Stimulated activated CD8-positive, alpha-beta memory T cell treated with anti-CD3 and anti-CD28 coated beads, Interleukin-15, amount 100 ng/mL, for 1 hour (primary cell): ENCODE data around the gene HSPA1B.
A peak's percentile ranks its signal among the peaks of the same experiment; 100 is the strongest.
"Not testable (repeated sequence)": the region's sequence is repeated elsewhere in the genome, so short reads cannot be mapped to it uniquely, and the experiment has no call there.

ENCODE experiments used
- DNase-seq: peaks from one replicate; pipeline ENCODE4 v3.0.0-alpha.2; 2020; ENCODE audit warnings: low read depth

The HSPA1B gene

GRCh38 chr6:31860349-31860748, 32.8 kb downstream of the HSPA1B start:
- no peak for DNase-seq

GRCh38 chr6:31861150-31861549, 33.6 kb downstream of the HSPA1B start:
- DNase-seq, result no peak

- DNase-seq, result no peak
Observed at GRCh38 chr6:31861919-31862343, 34.4 kb downstream of the HSPA1B start.

DNA sequence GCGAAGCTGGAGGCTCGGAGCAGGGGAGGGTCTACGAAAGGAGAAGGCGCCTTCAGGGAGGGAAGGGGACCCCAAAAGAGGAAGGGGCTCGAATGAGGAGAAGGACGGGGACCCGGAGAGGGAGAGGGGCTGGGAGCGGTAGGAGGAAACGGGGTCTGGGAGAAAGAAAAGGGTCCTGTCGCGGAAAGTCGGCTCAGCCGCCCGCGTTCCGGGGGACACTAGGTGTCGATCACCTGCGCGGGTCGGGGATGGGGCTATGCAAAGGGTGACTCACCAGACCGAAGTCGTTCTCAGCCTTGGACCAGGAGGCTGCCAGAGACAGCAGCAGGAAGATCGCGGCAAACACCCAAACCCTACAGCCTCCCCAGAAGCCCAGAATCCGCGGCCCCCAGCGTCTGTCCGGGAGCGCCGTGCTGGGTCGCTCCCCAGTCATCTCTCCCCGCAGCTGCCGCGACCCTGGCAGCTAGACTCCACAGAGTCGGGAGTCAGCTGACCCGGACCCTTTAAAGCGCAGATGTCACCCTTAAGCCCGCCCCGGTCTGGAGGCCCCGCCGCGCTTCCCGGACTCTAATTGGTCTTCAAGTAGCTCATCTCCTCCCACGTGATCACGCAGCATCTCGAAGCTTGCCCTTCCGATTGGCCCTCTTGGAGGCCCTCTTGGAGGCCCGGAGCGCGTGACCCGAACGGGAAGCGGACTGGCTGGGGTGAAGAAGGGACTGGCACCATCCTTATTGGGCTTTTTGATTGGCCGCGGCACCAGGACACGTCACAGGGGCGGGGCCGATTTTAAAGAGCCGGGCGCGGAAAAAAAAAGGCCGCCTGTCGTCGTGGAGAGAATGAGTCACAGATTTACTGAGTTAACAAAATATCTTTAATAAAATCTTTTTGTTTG, 35.1 kb downstream of the HSPA1B start, which contains the start of gene NEU1:
NEU1 (minus strand) TSS at position 478 of the 892 bp plus-strand sequence; CDS start at position 433, 45 bp downstream.
- DNase-seq, result peak; percentile 96

GRCh38 chr6:31864123-31864562, 36.6 kb downstream of the HSPA1B start:
- DNase-seq, result not testable (repeated sequence)

GRCh38 chr6:31864818-31865204, 37.3 kb downstream of the HSPA1B start:
- DNase-seq, result no peak

DNA sequence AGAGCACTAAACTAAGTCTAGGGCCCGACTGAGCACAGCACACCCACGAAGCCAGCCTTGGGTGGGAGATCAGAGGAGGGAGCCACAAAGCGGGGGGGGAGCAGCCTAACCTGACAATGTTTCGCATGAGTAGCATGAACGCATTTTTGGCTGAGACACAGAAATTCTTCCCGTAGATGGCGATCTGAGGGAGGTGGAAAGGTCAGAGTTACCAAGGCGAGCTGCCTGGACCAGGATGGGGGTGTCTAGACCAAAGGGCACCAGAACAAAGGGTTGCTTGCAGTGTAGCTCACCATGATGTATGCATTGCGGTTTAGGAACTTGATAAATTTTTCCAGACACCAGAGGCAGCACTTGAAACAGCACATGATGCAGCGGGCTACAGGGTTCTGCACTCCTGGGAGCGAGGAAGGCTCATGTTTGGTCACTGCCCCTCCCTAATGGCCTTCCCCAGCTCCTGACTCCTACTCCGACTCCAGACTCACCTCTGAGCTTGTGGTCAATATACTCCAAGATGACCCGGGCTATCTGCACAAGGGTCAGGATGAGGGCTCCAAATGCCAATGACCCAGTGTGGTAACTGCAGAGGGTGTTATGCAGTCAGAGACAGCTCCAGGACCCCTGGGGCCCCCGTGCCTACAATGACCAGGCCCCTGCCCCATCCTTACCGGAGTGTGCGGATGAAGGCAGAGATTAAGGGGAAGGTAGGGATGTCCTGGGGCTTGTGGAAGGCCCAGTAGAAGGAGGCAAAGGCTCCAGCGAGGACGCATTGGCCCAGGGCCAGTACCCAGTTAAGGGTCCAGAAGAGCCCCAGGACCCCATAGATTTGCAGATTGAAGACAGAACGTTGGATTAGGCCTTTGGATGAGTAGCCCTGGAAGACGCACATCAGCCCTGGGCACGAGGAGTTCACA, 37.9 kb downstream of the HSPA1B start:
- no peak for DNase-seq

GRCh38 chr6:31868658-31868971, 41.1 kb downstream of the HSPA1B start:
- not testable (repeated sequence) for DNase-seq

- DNase-seq, result no peak
Observed at GRCh38 chr6:31869343-31869742, 41.8 kb downstream of the HSPA1B start.

DNA sequence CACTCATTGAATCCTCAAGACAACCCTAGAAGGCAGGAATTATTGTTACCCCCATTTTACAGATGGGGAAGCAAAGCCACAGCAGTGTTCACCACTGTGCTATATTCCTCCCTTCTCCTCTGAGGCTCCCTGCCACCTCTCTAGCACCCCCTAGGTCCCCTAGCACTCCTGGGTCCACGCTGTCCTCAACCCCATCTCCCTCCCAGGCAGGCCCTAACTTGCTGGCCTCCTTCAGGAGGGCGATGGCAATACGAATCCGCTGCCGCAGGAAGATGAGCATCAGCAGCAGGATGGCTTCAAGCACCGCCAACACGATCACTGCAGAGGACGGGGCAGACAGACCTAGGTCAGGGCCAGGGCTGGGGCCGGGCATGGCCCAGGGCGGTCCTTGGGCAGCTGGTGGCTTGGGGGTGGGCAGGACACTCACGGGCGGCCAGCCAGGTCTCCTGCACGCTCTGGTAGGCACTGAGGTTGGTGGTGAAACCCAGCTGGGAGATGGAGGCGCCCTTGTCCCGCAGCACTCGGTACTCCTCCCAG, 42.9 kb downstream of the HSPA1B start:
- DNase-seq, result no peak

DNA sequence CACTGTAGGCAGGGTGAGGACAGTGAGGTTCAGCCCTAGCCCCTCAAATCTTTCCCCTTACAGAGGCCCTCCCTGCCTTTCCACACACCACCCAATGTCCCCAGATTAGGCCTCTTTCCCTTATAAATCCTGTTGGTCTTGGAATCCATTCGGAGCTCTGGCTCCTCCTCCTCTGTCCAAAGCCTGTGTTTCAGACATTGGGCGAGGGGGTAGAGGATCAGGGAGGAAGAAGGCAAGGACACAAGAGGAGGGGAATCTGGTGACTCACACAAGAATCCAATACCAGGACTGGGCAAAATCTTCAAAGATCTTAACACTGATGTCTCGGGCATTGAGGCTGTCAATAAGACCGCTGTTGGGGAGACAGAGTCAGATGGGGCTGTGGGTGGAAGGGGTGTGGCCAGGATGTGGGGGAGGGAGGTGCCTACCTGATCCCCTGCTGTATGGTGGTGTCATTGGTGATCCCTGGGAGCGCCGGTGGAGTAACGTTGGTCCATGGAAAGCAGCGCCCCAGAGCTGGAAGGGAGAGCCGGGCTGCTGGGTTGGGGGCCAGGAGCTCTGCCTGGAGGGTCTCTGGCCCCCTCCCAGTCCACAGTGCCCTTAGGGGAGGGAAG, 43.6 kb downstream of the HSPA1B start:
- DNase-seq, result no peak

DNA sequence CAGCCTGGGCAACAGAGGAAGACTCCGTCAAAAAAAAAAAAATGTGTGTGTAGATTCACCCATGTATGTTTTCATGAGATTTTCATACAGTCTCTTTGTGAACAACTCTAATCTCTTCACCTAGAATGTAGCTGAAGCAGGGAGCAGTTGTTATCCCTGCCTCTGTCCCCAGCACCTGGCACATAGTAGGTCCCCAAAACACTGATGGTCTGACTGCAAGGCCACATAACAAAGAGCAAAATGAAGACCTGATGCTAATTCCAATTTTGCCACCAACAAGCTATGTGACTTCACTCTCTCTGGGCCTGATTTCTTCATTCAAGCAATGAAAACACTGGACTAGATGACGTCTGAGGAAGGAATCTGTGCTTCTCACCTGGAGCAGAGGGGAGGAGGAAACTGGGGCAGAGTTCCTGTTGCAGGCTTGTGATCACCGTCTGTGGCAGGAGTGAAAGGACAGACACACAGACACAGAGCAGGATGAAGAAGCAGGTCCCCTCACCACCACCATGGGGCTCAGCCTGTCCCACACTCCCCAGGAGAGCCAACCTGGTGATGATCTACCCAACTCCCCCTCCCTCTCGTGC, 46.6 kb downstream of the HSPA1B start:
- no peak for DNase-seq

DNA sequence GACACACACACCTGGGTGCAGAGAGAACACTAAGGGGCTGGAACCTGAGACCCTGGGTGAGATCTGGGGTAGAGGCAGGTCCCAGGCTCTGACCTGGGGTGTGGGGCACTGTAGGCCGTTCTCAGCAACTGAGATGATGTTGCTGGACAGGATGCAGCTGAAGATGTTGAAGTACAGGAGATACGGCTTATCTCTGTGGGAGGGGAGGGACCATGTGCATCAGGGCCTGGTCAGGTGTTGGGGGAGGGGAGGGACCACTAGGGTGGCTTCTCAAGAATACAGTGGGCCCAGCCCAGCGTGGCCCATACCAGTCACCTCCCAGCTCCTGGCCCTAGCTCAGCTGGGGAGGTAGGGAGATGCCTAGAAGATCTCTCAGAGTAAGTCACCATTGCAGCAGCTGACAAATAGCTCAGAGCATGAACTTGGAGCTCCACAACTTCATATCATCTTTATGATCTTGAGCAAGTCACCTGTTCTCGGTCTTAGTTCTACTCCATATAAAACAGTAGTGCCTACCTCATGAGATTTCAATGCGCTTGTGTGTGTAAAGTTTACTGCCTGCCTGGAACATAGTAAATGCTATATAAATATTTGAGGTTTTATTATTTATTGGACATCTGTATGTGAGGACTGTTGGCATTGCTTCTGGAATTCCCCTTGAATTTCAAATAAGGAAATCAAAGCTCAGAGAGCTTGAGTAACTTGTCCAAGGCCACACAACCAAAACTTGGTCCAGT, 47.5 kb downstream of the HSPA1B start:
- DNase-seq, result no peak

- no peak for DNase-seq
Observed at GRCh38 chr6:31875877-31876276, 48.3 kb downstream of the HSPA1B start.

DNA sequence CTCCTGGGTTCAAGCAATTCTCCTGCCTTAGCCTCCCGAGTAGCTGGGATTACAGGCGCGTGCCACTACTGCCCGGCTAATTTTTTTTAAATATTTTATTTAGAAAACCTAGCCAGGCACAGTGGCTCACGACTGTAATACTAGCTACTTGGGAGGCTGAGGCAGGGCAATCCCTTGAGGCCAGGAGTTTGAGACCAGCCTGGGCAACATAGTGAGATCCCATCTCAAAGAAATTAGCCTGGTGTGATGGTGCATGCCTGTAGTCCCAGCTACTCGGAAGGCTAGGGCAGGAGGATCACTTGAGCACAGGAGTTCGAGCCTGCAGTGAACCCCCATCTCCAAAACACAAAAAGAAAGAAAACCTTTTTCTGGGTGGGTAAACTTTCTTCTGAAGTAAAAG, 48.8 kb downstream of the HSPA1B start:
- no peak for DNase-seq

- DNase-seq, result no peak
Observed at GRCh38 chr6:31877125-31877650, 49.6 kb downstream of the HSPA1B start.

DNA sequence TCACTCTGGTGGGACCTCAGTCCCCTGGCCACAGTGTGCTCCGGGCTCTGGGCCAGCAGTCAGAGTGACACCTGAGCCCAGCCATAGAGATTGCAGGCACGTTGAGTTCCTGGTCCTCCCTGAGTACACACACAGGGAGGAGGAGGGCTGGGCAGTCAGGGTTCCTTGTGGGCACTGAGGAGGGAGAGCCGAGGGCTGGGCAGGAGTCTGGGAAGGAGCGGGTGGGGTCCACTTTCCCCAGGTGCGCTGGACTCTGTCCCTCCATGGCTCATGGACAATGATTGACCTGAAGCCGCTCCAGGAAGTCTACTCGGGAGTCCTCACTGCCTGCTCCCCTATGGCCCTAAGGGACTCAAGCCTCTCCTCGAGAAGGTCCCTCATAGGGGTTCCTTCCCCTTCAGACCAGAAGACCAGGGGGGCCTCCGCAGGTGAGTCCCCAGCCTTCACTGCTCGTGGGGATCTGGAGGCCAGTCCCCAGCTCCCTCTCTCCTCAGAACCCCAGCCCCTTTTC, 50.2 kb downstream of the HSPA1B start:
- no peak for DNase-seq

GRCh38 chr6:31878222-31878621, 50.7 kb downstream of the HSPA1B start:
- DNase-seq, result no peak

- DNase-seq, result no peak
Observed at GRCh38 chr6:31878726-31879125, 51.2 kb downstream of the HSPA1B start, which contains the start of gene SLC44A4. SLC44A4 (minus strand) TSS chr6:31878997; CDS start chr6:31878980, 17 bp downstream.

DNA sequence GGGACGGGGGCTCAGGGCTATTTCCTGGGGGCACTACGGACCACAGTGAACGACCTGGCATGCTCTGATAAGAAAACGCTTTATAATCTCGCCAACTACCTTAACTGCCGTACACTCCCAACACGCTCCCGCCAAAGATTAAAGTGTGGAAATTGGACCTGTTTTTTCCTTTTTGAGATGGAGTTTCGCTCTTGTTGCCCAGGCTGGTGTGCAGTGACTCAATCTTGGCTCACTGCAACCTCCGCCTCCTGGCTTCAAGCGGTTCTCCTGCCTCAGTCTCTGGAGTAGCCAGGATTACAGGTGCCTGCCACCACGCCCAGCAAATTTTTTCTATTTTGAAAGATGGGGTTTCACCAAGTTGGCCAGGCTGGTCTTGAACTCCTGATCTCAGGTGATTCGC, 51.6 kb downstream of the HSPA1B start:
- DNase-seq, result no peak
